ENCODE data around the gene CADM4.
A peak's percentile ranks its signal among the peaks of the same experiment; 100 is the strongest.

Gene CADM4

DNA sequence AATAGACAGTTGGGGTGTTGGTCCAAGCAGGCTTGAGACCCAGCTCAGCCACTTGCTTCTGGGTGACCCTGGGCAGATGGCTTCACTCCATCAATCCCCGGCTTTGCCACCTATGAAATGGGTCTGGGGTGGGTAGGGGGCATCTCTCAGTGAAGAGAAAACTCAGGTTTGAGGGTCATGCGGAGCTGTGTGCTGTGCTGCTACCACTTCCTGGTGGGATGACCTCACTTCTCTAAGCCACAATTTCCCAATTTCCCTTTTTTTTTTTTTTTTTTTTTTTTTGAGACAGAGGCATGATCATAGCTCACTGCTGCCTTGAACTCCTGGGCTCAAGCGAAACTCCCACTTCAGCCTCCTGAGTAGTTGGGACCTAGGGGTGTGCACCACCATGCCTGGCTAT is 34.9 kb upstream of the CADM4 start:
- H3K27me3 ChIP-seq (ENCODE audit: control insufficient read depth, insufficient read depth, low read length), result no peaks in the 10 kb centered on the region
- H3K36me3 ChIP-seq (ENCODE audit: control insufficient read depth, insufficient read depth, low read length), result no peaks in the 10 kb centered on the region
- H3K4me1 ChIP-seq (ENCODE audit: control insufficient read depth, insufficient read depth, low read length), result no peaks in the 10 kb centered on the region
- no peak overlapping the region for H3K4me3 ChIP-seq (ENCODE audit: low read length)
- H3K9ac ChIP-seq (ENCODE audit: low read length), result no peak overlapping the region
- peak overlapping the region; percentile 11 for H3K27ac ChIP-seq (ENCODE audit: low read depth, low read length)

DNA sequence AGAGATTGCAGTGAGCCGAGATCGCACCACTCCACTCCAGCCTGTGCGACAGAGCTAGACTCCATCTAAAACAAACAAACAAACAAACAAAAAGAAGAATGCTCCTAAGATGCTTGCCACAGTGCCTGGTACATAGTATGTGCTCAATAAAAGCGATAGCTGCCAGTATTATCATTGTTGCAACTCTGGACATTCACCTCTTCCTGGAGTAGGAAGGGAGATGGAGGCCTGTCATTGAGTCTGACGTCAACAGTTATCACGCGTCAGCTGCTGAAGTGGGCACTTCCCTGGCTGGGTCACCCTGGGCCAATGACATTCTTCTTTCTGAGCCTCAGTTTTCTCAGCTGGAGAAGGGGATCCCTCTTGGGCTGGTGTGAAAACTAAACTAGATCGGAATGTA is 34.5 kb upstream of the CADM4 start:
- Histone ChIP-seq H3K27ac (ENCODE audit: low read depth, low read length) (peak overlapping the region; percentile 11), H3K36me3 (ENCODE audit: control insufficient read depth, insufficient read depth, low read length) (no peaks in the 10 kb centered on the region), H3K9ac (ENCODE audit: low read length) (no peak overlapping the region), H3K4me3 (ENCODE audit: low read length) (no peak overlapping the region), H3K4me1 (ENCODE audit: control insufficient read depth, insufficient read depth, low read length) (no peaks in the 10 kb centered on the region), H3K27me3 (ENCODE audit: control insufficient read depth, insufficient read depth, low read length) (no peaks in the 10 kb centered on the region)

DNA sequence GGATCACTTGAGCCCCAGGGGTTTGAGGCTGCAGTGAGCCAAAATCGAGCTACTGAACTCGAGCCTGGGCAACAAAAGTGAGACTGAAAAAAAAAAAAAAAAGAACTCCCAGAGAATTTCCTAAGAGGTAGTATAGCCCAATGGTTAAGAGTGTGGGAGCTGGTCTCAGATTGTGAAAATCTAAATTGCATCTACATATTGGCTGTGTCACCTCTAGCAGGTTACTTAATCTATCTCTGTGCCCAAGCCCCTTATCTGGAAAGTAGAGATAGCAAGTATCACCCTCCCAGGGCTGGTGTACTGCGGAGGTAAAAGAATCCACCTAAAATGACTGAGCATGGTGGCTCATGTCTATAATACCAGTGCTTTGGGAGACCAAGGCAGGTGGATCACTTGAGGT is 34.0 kb upstream of the CADM4 start:
- Histone ChIP-seq H3K4me3 (ENCODE audit: low read length) (no peak overlapping the region), H3K4me1 (ENCODE audit: control insufficient read depth, insufficient read depth, low read length) (no peaks in the 10 kb centered on the region), H3K36me3 (ENCODE audit: control insufficient read depth, insufficient read depth, low read length) (no peaks in the 10 kb centered on the region), H3K9ac (ENCODE audit: low read length) (no peak overlapping the region), H3K27me3 (ENCODE audit: control insufficient read depth, insufficient read depth, low read length) (no peaks in the 10 kb centered on the region), H3K27ac (ENCODE audit: low read depth, low read length) (no peak overlapping the region)

DNA sequence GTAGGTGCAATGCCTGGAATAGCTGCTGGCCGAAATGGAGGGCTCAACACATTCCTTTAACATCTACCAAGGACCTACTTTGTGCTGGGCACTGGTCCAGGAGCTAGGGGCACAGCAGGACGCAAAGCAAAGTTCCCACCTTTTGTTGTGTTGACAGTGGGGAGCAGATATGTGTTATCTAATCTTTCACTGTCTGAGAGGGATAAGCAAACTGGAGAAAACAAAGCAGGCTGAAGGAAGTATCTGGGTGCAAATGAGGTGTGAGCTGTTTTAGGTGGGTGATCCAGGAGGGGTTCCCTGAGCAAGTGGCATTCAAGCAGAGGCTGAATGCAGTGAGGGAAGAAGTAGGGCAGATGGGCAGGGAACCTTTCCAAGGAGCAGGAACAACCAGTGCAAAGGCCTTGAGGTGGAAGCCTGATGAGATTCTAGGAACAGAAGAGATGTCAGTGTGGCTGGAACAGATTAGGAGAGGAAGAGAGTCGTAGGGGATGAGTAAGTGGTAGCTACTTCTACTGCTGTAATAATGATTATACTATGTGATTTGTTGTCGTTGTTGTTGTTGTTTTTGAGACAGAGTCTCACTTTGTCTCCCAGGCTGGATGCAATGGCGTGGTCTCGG is 32.5 kb upstream of the CADM4 start:
- Histone ChIP-seq H3K27me3 (ENCODE audit: control insufficient read depth, insufficient read depth, low read length) (no peaks in the 10 kb centered on the region), H3K9ac (ENCODE audit: low read length) (no peak overlapping the region), H3K36me3 (ENCODE audit: control insufficient read depth, insufficient read depth, low read length) (no peaks in the 10 kb centered on the region), H3K4me3 (ENCODE audit: low read length) (no peak overlapping the region), H3K4me1 (ENCODE audit: control insufficient read depth, insufficient read depth, low read length) (no peaks in the 10 kb centered on the region), H3K27ac (ENCODE audit: low read depth, low read length) (no peak overlapping the region)

DNA sequence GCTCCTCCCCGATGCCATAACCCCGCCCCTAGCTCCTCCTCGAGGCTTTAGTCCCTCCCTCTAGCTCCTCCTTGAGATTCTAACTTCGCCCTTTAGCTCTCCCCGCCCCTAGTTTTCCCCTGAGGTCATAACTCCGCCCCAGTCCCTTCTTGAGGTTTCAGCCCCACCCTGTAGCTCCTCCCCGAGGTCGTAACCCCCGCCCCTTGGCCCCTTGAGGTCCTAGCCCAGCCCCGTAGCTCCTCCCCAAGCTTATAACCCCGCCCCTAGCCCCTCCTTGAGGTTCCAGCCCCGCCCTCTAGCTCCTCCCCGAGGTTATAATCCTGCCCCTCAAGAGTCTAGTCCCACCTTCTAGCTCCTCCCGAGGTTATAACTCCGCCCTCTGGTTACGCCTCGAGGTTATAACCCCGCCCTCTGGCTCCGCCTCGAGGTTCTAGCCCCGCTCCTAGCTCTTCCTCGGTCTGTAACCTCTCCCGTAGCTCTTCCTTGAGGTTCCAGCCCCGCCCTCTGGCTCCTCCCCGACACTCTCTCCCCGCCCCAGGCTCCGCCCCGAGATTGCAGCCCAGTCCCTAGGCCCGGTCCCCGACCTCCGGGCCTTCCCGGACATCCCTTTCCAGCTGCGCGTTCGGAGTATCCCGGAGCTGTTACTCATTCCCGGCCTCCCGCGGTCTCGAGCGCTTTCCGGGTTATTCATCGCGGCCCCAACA is 28.9 kb upstream of the CADM4 start:
- H3K9ac ChIP-seq (ENCODE audit: low read length), result peak overlapping the region; percentile 25
- H3K36me3 ChIP-seq (ENCODE audit: control insufficient read depth, insufficient read depth, low read length), result peaks cover 5% of the 10 kb centered on the region
- peak overlapping the region; percentile 69 for H3K4me3 ChIP-seq (ENCODE audit: low read length)
- peak overlapping the region; percentile 77 for H3K27ac ChIP-seq (ENCODE audit: low read depth, low read length)
- H3K4me1 ChIP-seq (ENCODE audit: control insufficient read depth, insufficient read depth, low read length), result no peaks in the 10 kb centered on the region
- no peaks in the 10 kb centered on the region for H3K27me3 ChIP-seq (ENCODE audit: control insufficient read depth, insufficient read depth, low read length)

DNA sequence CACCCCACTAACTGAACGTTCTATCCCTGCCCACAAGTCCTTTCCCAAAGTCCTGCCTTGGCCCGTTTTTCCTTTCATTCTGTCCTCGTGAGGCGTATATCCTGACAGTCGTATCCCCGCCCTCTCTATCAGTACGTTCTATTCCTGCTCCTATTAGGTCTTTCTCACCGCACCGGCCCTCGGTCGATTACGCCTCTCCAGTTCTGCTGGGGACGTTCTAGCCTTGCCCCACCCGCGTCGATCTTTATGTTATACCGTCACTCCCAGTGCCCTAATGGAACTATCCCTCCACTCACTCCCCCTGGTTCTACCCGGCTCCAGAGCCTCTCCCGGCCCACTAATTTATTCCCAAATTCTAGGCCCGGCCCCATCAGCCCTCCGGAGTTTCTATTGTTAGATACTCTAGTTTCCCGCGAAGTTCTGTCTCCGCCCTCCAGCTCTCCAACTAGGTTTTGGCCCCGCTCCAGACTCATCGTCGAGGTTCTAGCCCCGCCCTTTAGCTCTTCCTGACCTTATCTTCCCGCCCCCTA is 28.3 kb upstream of the CADM4 start:
- H3K4me3 ChIP-seq (ENCODE audit: low read length), result peak overlapping the region; percentile 46
- peaks cover 5% of the 10 kb centered on the region for H3K36me3 ChIP-seq (ENCODE audit: control insufficient read depth, insufficient read depth, low read length)
- H3K27me3 ChIP-seq (ENCODE audit: control insufficient read depth, insufficient read depth, low read length), result no peaks in the 10 kb centered on the region
- H3K27ac ChIP-seq (ENCODE audit: low read depth, low read length), result peak overlapping the region; percentile 11
- H3K9ac ChIP-seq (ENCODE audit: low read length), result no peak overlapping the region
- H3K4me1 ChIP-seq (ENCODE audit: control insufficient read depth, insufficient read depth, low read length), result no peaks in the 10 kb centered on the region

DNA sequence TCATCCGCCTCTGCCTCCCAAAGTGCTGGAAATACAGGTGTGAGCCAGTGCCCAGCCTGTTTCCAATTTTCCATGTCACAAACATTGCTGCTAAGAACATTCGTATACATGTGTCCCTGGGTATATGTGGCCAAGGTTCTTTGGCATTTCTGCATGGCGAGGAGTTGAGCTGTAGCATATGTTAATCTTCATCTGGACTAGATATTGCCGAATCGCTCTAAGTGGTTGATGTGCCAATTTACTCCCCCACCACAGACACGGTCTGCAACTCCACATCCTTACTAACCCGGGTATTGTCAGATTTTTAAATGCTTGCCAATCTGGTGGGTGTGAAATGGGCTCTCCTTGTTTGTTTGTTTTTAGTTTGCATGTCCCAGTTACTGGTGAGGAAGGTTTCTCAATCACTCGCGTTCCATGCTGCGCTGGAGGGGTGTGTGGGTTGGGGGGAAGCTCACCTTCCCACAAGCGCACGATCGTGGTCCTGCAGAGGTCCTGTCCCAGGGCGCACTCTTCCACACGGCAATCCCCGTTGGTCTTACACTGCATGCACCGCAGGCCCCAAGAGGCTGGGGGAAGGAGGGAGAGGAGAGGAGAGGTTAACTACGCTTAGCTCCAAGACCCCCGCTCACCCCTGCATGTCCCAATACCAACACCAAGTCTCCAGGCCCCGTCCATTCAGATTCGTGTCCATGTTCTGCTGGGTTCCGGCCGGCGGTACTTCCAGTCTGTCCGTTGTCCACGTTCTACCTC is 27.7 kb upstream of the CADM4 start:
- H3K9ac ChIP-seq (ENCODE audit: low read length), result no peak overlapping the region
- H3K36me3 ChIP-seq (ENCODE audit: control insufficient read depth, insufficient read depth, low read length), result peaks cover 5% of the 10 kb centered on the region
- no peaks in the 10 kb centered on the region for H3K4me1 ChIP-seq (ENCODE audit: control insufficient read depth, insufficient read depth, low read length)
- H3K27me3 ChIP-seq (ENCODE audit: control insufficient read depth, insufficient read depth, low read length), result no peaks in the 10 kb centered on the region
- no peak overlapping the region for H3K27ac ChIP-seq (ENCODE audit: low read depth, low read length)
- H3K4me3 ChIP-seq (ENCODE audit: low read length), result peak overlapping the region; percentile 46

DNA sequence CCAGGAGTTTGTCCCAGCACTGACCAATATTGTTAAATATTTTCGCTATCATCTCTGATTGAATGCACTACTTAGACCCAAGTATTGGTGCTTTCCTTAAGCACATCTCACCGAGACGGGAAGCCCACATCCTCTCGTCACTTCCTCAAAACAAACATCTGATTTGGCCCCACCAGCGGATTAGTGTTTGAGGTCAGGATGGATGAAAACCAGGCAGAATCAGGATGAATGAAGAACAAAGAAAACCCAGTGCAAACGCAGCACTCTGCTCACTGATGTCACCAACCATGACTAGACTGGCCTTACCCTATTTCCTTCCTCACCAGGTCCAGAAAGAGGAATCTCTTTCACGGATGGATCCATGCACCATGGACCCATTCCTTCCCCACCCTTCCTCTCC is 24.4 kb upstream of the CADM4 start:
- H3K36me3 ChIP-seq (ENCODE audit: control insufficient read depth, insufficient read depth, low read length), result peaks cover 5% of the 10 kb centered on the region
- H3K4me3 ChIP-seq (ENCODE audit: low read length), result no peak overlapping the region
- no peaks in the 10 kb centered on the region for H3K4me1 ChIP-seq (ENCODE audit: control insufficient read depth, insufficient read depth, low read length)
- H3K27ac ChIP-seq (ENCODE audit: low read depth, low read length), result no peak overlapping the region
- H3K9ac ChIP-seq (ENCODE audit: low read length), result no peak overlapping the region
- no peaks in the 10 kb centered on the region for H3K27me3 ChIP-seq (ENCODE audit: control insufficient read depth, insufficient read depth, low read length)

DNA sequence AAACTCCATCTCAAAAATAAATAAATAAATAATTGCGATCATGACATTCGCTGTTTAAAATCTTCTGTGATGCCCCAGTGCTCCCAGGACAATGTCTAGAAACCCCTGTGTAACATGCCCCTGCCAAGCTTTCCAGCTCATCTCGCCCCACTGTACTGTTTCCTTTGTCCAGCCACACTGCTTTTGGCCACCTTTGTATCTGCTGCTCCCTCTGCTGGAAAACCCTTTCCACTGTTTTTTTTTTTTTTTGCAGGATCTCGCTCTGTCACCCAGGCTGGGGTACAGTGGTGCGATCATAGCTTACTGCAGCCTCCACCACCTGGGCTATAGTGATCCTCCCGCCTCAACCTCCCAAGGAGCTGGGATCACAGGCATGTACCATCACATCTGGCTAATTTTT is 22.8 kb upstream of the CADM4 start:
- H3K27ac ChIP-seq (ENCODE audit: low read depth, low read length), result no peak overlapping the region
- no peaks in the 10 kb centered on the region for H3K4me1 ChIP-seq (ENCODE audit: control insufficient read depth, insufficient read depth, low read length)
- H3K36me3 ChIP-seq (ENCODE audit: control insufficient read depth, insufficient read depth, low read length), result peaks cover 5% of the 10 kb centered on the region
- no peak overlapping the region for H3K4me3 ChIP-seq (ENCODE audit: low read length)
- H3K9ac ChIP-seq (ENCODE audit: low read length), result no peak overlapping the region
- no peaks in the 10 kb centered on the region for H3K27me3 ChIP-seq (ENCODE audit: control insufficient read depth, insufficient read depth, low read length)

DNA sequence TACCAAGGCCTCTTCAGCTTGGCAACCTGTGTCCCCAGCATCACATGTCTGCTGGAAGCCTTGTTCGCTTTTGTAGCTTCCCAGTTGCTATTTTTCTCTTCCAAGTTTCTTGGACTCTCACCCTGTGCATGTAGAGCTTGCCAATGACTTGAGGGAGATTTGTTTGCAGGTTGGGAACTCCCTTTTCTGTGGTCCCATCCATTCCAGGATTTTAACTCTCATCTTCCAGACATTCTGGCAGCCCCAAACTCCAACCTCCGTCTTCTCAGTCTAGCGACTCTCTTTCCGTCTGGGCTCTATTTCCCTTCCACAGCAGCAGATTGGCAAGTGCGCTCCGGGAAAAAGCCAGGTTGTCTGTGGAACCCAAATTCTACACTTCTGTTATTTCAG is 21.3 kb upstream of the CADM4 start:
- H3K9ac ChIP-seq (ENCODE audit: low read length), result no peak overlapping the region
- no peaks in the 10 kb centered on the region for H3K27me3 ChIP-seq (ENCODE audit: control insufficient read depth, insufficient read depth, low read length)
- no peak overlapping the region for H3K27ac ChIP-seq (ENCODE audit: low read depth, low read length)
- H3K36me3 ChIP-seq (ENCODE audit: control insufficient read depth, insufficient read depth, low read length), result peaks cover 5% of the 10 kb centered on the region
- H3K4me3 ChIP-seq (ENCODE audit: low read length), result no peak overlapping the region
- H3K4me1 ChIP-seq (ENCODE audit: control insufficient read depth, insufficient read depth, low read length), result no peaks in the 10 kb centered on the region

DNA sequence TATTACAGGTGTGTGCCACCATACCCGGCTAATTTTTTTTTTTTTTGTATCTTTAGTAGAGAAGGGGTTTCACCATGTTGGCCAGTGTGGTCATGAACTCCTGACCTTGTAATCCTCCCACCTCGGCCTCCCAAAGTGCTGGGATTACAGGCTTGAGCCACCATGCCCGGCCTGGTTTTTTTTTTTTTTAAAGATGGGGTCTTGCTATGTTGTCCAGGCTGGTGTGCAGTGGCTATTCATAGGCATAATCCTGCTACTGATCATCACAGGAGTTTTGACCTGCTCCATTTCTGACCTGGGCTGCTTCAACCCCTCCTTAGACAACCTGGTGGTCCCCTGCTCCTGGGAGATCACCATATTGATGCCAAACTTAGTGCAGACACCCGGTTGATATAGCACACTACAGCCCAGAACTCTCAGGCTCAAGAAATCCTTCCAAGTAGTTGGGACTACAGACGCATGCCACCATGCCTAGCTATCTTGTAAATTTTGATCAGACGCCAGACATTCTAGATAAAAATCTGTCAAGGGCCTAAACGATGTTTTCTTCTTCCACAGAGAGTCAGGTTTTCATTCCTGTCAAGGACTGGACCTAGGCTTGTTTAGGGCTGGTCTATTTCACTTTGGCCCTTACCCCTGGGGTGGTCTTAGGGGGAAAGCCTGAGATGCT is 20.8 kb upstream of the CADM4 start:
- Histone ChIP-seq H3K9ac (ENCODE audit: low read length) (no peak overlapping the region), H3K27ac (ENCODE audit: low read depth, low read length) (peak overlapping the region; percentile 32), H3K4me3 (ENCODE audit: low read length) (no peak overlapping the region), H3K36me3 (ENCODE audit: control insufficient read depth, insufficient read depth, low read length) (peaks cover 5% of the 10 kb centered on the region), H3K27me3 (ENCODE audit: control insufficient read depth, insufficient read depth, low read length) (no peaks in the 10 kb centered on the region), H3K4me1 (ENCODE audit: control insufficient read depth, insufficient read depth, low read length) (no peaks in the 10 kb centered on the region)

DNA sequence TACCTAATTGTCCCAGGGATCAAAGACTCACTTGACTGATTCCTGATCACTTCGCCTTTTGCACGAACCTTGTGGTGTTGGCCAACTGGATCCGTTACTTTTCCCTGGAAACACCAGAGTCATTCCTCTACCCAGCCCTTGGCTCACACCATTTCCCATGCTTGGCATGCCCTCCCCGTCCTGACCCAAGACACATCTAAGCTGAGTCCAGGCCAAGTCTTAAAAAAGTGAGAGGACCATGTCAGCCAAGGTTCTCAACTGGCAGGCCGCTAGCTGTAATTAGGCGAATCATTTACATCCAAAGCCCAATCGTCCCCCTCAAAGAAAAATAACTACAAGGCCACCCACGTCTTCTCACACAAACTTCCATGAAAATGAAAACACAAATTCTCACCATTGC is 18.8 kb upstream of the CADM4 start:
- Histone ChIP-seq H3K27me3 (ENCODE audit: control insufficient read depth, insufficient read depth, low read length) (no peaks in the 10 kb centered on the region), H3K4me3 (ENCODE audit: low read length) (no peak overlapping the region), H3K4me1 (ENCODE audit: control insufficient read depth, insufficient read depth, low read length) (no peaks in the 10 kb centered on the region), H3K27ac (ENCODE audit: low read depth, low read length) (no peak overlapping the region), H3K9ac (ENCODE audit: low read length) (no peak overlapping the region), H3K36me3 (ENCODE audit: control insufficient read depth, insufficient read depth, low read length) (no peaks in the 10 kb centered on the region)
